Calu3 (cell line): ENCODE data around the gene MFSD12. TPM values are rescaled to one million over a fixed set of nuclear protein-coding genes. Genes with fewer than 3 reads are reported as not detected.
A peak's percentile ranks its signal among the peaks of the same experiment; 100 is the strongest.
"Not testable (repeated sequence)": the region's sequence is repeated elsewhere in the genome, so short reads cannot be mapped to it uniquely, and the experiment has no call there.

Experiments used
- BruUV-seq: library from RNA; stranded (reverse); fragments of 400-500 nt; replicated peaks from 2 replicates; lab custom pipeline; 2021; lab: Mats Ljungman, UMichigan
- CTCF ChIA-PET: fragments of 300-600 bp; sonication (Branson Sonifier 250); formaldehyde crosslinking; loops from one replicate; lab custom pipeline; 2022; ENCODE audit warnings: antibody characterized with exemption; lab: Charles Lee
- DNase-seq: peaks from one replicate; pipeline ENCODE4 v3.0.0; 2022
- H3K27ac Mint-ChIP-seq: one replicate; pipeline ENCODE4 v1.8.0; 2022; ENCODE audit warnings: mixed read lengths; ENCODE audit not compliant: unreplicated experiment
- H3K27me3 Mint-ChIP-seq: one replicate; pipeline ENCODE4 v1.8.0; 2022; ENCODE audit warnings: mixed read lengths; ENCODE audit not compliant: unreplicated experiment
- H3K36me3 Mint-ChIP-seq: one replicate; pipeline ENCODE4 v1.8.0; 2022; ENCODE audit warnings: mild to moderate bottlenecking, moderate library complexity, mixed read lengths; ENCODE audit not compliant: insufficient read depth, unreplicated experiment
- H3K4me1 Mint-ChIP-seq: one replicate; pipeline ENCODE4 v1.8.0; 2022; ENCODE audit warnings: mild to moderate bottlenecking, low read depth, mixed read lengths; ENCODE audit not compliant: unreplicated experiment
- H3K4me3 Mint-ChIP-seq: one replicate; pipeline ENCODE4 v1.8.0; 2022; ENCODE audit warnings: mild to moderate bottlenecking, low read depth, moderate library complexity, mixed read lengths; ENCODE audit not compliant: unreplicated experiment
- H3K9me3 Mint-ChIP-seq: one replicate; pipeline ENCODE4 v1.8.0; 2022; ENCODE audit warnings: low read depth, mixed read lengths; ENCODE audit not compliant: unreplicated experiment
- CTCF ChIP-seq: fragments of 200-600 bp; IDR thresholded peaks from one replicate; pipeline ENCODE4 v1.8.0; 2022; ENCODE audit warnings: antibody characterized with exemption; ENCODE audit not compliant: unreplicated experiment
- intact Hi-C: fragments of 100-400 bp; cut with micrococcal nuclease; formaldehyde crosslinking; loops from one replicate; pipeline ENCODE4 v1.10.0; 2022; ENCODE audit not compliant: unreplicated experiment
- total RNA-seq: library from RNA; stranded (reverse); gene quantifications from 2 replicates; pipeline ENCODE4 v1.2.3, GENCODE V29; 2022

The MFSD12 gene
- total RNA-seq, 1 experiment from 2014 or later: 105 TPM

GRCh38 chr19:3509566-3509989 is 47.8 kb downstream of the MFSD12 start:
- TF ChIP-seq CTCF: no peak
- DNase-seq: no peak
- intact Hi-C loops: no loop called here
- peaks cover 34% of the 10 kb centered on the region for H3K36me3 Mint-ChIP-seq
- H3K27ac Mint-ChIP-seq: no peak overlapping the region
- no peaks in the 10 kb centered on the region for H3K27me3 Mint-ChIP-seq
- BruUV-seq: no TSS peak
- peaks cover 8% of the 10 kb centered on the region for H3K4me1 Mint-ChIP-seq
- H3K4me3 Mint-ChIP-seq: peak overlapping the region; percentile 9
- no peaks in the 10 kb centered on the region for H3K9me3 Mint-ChIP-seq
- CTCF ChIA-PET: interaction anchor here (0.7 kb wide), 1 partner anchor 27 kb away, joined by 3 read pairs; no protein-coding TSS in a partner anchor

GRCh38 chr19:3508771-3509535 is 48.4 kb downstream of the MFSD12 start:
- H3K36me3 Mint-ChIP-seq: peaks cover 34% of the 10 kb centered on the region
- no peaks in the 10 kb centered on the region for H3K27me3 Mint-ChIP-seq
- CTCF ChIA-PET: interaction anchor here (0.7 kb wide), 1 partner anchor 28 kb away, joined by 3 read pairs; no protein-coding TSS in a partner anchor
- no peak overlapping the region for H3K27ac Mint-ChIP-seq
- peaks cover 8% of the 10 kb centered on the region for H3K4me1 Mint-ChIP-seq
- H3K4me3 Mint-ChIP-seq: peak overlapping the region; percentile 9
- no peaks in the 10 kb centered on the region for H3K9me3 Mint-ChIP-seq
- no TSS peak for BruUV-seq
- no peak for DNase-seq
- intact Hi-C loops: no loop called here
- TF ChIP-seq CTCF: no peak

GRCh38 chr19:3508121-3508661 is 49.2 kb downstream of the MFSD12 start:
- H3K27me3 Mint-ChIP-seq: not testable (repeated sequence)

GRCh38 chr19:3507371-3508120 is 49.8 kb downstream of the MFSD12 start:
- peak overlapping the region; percentile 92 for H3K4me3 Mint-ChIP-seq
- H3K36me3 Mint-ChIP-seq: peaks cover 34% of the 10 kb centered on the region
- no peaks in the 10 kb centered on the region for H3K9me3 Mint-ChIP-seq
- peaks cover 8% of the 10 kb centered on the region for H3K4me1 Mint-ChIP-seq
- DNase-seq: no peak
- intact Hi-C loops: no loop called here
- CTCF ChIA-PET: interaction anchor here (0.6 kb wide), 1 partner anchor 1066 kb away, joined by 5 read pairs; no protein-coding TSS in a partner anchor
- peak overlapping the region; percentile 69 for H3K27ac Mint-ChIP-seq
- TF ChIP-seq CTCF: no peak
- H3K27me3 Mint-ChIP-seq: no peaks in the 10 kb centered on the region
- BruUV-seq: TSS peak; percentile 50

More at GRCh38 chr19:3508121-3508661, 49.2 kb downstream of the MFSD12 start:
- H3K36me3 Mint-ChIP-seq: peaks cover 34% of the 10 kb centered on the region
- CTCF ChIA-PET, H3K27ac Mint-ChIP-seq, DNase-seq, H3K9me3 Mint-ChIP-seq, BruUV-seq, H3K4me3 Mint-ChIP-seq, H3K4me1 Mint-ChIP-seq, intact Hi-C loops: not testable (repeated sequence)
